NCI-H146 treated with DMSO at 0.1 percent for 48 hours (cell line): ENCODE measurements around the gene PPM1L.
"Not testable (repeated sequence)": the region's sequence is repeated elsewhere in the genome, so short reads cannot be mapped to it uniquely, and the experiment has no call there.

Source experiments
- DNase-seq: peaks from one replicate; lab custom pipeline; 2025; ENCODE audit not compliant: unreplicated experiment; lab: John Stamatoyannopoulos, UW

The PPM1L gene

DNA sequence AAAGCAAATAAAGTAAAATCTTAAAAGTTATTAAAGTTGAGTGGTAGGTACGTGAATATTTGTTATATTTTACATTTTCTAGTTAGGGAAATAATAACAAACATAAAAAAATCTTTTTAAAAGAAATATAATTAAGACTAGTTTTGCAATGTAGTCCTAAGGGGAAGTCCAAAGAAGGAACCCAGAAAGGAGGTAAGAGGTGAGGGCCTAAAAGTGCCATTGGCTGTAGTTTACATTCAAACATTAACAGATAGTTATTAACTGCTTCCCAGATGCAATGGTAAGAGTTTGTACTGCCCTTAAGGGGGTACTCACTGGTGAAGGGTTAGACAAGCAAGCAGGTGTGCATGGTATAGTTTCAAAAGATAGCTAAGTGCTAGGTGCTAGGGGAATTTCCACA is 269.9 kb downstream of the PPM1L start:
- DNase-seq = no peak

DNA sequence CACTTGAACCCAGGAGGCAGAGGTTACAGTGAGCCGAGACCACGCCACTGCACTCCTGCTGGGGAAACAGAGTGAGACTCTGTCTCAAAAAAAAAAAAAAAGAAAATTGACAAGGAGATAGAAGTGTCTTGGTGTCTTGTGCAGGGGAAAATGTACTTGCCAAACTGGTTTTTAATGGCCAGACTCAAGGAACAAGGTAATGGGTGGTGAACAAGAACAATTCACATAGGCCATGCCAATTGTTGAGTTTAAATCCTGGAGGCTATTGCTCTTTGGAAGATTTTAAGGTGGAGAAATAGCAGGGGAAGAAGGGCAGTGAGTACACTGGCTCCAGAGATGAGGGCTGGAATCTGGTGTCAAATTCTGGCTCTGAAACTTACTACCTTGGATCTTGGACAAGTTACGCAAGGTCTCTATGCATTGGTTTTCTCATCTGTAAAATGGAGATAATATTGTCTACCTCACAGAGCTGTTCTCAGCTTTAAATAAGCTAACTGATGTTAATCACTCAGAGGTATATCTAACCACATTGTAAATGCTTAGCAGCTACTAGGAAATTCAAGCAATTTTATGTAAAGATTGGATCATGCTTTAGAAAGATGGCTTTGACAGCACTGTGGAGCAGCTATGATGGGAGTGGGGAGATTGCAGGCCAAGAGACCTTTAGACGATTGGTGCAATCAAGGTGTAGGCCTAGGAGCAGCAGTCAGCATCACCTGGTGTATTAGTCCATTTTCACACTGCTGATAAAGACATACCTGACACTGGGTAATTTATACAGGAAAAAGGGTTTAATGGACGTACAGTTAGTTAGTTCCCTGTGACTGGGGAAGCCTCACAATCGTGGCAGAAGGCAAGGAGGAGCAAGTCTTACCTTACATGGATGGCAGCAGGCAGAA is 270.8 kb downstream of the PPM1L start:
- DNase-seq = no peak

DNA sequence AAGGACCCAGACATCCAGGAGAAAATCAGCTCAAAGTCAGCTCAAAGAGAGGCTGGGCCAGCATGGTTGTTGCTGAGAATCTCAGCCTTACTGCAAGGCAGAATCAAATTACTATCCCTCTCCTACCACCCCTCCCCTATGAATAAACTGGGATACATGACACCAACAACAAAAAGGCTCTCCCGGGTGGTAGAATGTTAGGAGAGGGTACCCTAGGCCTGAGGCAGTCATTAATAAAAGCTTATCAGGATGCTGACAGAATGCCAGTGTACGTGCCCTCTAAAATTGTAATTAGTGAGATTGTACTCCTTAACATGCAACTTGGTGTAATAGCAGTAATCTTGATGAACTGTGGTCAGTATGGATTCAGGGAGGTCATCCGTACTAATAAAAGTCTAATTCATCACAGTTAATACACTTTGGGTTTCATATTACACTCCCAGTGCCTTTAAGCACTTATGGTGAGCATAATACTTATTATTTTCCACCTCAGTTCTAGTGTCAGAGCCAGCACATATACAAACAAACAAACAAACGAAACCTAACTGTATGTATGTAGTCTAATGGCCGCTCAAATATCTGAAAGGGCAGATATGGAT is 272.6 kb downstream of the PPM1L start:
- DNase-seq = peak; percentile 65

DNA sequence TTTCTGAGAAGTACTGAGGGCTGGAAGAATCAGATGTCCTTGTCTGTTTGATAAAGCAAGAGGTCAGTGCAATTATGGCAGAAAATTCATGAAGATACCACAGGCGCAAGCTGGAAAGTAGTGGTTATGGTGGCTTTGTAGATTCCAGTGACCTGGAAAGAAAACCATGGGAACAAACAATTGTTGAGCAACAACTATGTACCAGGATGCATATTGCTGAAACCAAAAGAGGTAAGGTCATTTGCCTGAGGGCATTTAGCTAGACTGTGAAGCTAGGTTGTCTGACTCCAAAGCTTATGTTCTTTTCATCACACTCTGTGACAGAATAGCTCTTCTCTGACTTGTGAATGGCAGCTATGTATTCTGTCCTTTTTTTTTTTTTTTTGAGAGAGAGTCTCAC is 275.1 kb downstream of the PPM1L start:
- DNase-seq = no peak

DNA sequence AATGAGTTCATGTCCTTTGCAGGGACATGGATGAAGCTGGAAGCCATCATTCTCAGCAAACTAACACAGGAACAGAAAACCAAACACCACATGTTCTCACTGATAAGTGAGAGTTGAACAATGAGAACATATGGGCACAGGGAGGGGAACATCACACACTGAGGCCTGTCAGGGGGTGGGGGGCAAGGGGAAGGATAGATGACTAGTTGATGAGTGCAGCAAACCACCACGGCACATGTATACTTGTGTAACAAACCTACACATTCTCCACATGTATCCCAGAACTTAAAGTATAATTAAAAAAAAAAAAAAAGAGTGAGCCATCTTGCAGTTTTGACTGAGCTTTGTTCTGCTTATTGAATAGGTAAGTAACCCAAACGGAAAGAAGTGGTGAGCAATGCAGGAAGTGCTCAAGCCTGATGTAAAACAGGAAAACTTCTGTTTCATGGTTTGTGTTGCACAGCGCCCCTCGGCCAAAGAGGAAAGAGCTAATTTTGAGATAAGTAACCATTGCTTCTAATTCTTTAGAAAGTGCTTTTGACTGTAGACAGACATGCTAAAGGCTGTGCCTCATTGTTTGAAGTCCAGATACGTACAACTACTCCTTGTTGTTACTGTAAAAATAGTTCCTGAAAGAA is 279.0 kb downstream of the PPM1L start:
- not testable (repeated sequence) for DNase-seq

DNA sequence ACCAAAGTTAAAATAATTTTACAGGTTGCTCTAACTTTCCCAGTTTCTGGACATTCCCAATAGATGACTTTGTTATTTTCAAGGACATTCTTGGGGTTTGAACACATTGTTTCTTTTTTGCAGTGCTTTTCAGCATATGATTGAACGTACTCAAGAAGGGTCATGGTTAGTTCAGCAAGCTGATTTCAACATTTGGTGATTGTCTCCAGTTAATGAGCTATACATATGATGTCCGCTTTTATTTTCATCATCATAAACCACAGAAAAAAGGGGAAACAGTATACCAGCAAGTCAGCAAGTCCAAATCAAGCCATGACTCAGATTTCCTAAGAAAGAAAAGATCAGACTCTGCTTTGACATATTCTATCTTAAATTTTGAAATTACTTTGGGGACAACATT is 279.7 kb downstream of the PPM1L start:
- no peak for DNase-seq

DNA sequence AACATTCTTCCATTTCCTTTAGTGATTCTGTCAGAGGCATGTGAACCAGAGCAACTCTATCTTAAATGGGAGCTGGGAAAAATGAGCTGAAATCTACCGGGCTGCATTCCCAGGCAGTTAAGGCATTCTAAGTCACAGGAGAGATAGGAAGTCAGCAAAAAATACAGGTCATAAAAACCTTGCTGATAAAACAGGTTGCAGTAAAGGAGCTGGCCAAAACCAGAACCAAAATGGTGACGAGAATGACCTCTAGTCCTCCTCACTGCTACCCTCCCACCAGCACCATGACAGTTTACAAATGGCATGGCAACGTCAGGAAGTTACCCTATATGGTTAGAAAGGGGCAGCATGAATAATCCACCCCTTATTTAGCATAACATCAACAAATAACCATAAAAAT is 282.7 kb downstream of the PPM1L start:
- DNase-seq = no peak

DNA sequence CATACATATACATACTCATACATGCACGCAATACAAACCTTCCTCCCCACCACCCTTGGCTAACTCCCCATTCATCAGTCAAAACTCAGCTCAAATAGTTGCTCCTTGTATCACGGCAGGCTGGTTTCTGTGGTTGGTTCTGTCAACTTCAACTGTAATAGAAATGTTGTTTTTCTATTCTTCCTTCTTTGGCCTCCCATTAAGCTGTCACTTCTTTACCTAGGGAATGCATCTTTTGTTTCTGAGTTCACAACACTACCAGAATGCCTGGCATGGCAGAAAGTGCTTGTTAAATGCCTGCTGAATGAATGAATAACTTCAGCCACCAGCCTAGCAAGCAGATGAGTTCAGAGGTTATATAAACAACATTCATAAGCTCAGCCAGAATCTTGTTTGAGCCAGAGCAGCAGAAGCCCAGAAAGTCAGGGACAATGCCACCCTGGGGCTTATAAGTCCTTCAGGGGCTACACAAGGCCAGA is 286.0 kb downstream of the PPM1L start:
- no peak for DNase-seq

DNA sequence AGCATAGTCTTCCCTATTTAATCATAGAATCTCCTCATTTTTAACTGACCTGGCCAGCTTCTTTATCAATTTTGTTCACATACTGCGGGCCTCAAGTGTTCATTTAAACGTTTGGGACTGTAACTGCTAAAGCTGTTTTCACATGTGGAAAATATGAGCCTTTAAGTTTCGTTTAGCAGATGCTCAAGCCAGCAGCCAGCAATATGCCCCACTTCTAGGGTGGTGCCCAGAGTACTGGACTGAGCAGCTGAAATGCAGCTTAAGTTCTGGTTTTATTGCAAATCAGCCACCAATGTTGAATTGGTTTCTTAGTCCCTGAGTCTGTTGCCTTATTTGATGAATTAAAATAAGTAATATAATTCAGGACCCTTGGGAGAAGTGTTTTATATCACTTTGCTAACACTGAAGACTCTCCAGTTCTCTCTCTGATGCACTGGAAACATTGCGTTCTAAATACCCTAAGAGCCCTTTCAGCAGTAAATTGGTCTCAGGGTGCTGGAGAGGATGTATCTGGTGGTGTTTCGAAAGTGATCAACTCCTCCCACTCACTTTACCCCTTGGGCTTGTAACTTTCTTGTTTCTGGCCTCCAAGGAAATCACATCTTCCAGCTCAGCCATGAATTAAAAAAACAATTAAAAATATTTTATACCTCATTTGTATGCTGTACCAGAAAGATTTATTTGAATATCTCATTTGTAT is 287.5 kb downstream of the PPM1L start:
- DNase-seq = no peak

DNA sequence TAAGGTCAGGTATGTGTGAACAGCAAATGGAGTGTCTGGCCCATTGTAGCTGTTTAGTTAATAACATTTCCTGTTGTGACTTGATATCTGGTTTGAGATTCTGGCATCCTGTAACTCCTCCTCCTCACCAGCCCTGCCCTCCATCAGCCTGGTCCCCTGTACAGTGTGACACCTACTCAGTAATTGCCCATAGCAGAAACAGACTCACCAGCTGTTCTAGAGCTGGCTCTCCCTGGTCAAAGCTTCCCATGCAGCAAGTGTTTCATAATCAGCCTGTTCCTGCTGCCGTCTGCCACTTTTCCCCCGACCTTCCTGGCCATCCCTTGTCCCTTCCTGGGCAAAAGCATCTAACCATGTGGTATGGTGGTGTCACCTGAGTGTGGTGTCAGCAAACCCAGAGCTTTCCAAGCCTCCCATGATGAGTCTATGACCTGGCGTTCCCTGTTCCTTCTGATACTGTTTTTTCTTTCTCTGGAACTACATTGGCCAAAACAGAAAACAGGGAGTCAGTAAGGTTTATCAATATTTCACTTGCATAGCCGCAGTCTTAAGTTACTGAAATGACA is 293.7 kb downstream of the PPM1L start:
- no peak for DNase-seq

DNA sequence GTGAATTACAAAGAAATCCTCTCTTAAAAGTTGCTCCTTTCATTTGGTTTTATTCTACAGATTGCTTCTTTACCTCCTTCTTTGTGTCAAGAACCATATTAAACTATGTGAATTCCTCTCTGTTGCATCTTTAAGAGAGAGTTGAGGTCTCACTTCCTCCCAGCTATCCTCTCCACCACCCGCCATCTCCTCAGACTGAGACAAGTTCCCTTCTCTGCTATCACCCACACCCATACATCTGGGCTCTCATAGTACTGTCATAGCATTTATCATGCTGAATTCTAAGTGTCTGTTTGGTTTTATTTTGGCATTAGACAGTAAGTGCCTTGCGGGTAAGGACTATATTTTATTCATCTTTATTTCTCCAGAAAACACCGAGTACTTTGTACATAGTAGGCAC is 294.9 kb downstream of the PPM1L start:
- DNase-seq = no peak

DNA sequence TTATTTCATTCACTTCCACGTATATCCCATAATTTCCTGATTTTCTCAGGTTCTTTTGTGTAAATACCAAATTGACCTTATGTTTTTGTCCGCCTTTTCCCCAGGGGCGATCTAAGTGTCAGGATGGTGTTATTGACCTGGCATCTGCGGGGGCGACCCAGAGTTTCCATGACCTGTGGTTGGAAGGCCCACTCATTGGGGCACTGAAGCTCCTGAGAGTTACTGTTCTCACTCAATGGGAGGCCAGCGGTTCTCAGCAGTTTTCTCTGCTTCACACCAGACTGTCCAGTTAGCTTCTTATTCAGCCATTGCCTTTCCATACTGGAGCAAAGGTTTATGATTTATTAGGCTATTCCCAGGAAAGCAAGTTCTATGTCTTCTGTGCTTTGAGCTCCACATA is 295.8 kb downstream of the PPM1L start:
- DNase-seq = no peak

DNA sequence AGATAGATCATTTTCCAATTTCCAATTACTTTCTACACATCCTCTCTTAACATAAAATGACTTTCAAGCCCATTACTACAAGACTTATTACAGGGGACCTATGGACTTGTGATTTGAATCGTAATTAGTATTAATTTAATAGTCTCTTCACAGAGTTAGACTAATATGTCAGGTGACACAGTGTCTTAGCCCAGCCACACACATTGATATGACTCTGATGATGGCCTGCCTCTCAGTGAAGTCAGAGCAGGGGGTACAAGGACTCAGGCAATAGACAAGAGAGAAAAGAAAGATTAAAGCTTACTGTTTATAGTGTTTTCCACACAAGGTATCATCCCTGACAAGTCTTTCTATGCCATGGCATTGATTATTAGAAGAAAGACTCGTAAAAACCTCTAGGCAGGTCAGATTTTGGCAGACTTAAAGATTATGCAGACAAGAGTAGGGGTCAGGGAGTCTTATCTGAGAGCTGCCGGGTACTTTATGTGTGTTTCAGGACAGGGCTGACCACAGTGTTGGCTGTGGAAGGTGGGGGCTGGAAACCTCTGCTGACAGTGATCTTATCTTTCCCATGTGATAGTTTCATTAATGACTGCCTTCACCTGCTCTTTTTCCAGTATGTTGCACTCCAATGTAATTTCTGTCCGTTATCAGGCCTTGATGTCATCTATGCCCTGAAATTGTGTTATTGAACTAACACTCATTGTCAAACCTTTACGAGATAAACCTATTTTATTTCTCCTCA is 299.0 kb downstream of the PPM1L start:
- peak; percentile 44 for DNase-seq

DNA sequence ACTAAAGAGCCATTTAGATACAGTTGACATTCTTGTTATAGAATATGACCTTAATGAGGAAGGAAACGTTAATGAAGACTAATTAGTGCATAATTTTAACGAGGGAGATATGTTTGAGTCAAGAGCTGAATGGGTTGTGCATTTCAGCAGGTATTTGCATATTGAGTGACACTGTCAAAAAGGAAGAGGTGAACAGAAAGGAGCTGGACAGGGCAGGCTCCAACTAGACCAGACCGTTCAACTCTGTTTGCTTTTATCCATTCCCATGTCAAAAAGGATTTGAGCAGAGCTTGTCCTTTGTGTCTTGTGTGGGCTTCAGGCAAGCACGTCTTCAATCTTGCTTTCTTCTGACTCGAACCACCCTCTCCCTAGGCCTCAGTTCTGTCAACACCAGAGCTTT is 308.4 kb downstream of the PPM1L start:
- DNase-seq = no peak

DNA sequence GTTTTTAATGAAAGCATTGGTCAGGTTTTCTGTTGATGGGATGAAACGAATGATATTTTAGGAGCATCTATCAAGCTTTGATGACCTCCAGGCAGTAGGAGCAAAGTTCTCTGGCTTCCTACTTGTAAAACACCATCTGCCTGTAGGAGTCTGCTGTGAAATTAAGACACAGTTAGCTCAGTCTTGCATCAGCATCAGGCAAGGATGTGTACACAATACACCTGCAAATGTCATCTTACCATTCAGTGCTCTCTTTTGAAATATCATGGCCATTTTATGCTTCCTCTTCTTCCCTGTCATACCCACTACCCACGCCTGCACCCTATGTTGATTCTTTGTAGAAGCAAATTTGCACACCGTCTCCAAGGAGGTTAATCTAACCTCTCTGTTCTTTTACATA is 310.9 kb downstream of the PPM1L start:
- DNase-seq = no peak

DNA sequence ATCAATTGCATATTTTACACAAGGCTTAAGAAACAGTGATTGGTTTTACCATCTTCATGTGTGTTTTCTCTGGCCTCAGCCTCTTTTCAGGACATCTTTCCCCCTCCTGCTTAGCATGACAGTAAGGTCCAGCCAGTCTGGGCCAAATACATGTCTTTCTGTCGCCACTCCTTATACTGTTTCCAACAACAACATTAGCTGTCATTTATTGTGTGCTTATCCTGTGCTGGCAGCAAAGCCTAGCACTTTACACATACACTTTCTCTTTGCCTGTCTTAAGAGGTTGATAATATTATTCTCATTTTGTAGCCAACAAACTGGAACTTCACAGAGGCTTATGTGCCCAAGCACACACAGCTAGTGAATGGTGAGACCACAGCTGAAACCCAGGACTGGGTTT is 311.3 kb downstream of the PPM1L start:
- no peak for DNase-seq

DNA sequence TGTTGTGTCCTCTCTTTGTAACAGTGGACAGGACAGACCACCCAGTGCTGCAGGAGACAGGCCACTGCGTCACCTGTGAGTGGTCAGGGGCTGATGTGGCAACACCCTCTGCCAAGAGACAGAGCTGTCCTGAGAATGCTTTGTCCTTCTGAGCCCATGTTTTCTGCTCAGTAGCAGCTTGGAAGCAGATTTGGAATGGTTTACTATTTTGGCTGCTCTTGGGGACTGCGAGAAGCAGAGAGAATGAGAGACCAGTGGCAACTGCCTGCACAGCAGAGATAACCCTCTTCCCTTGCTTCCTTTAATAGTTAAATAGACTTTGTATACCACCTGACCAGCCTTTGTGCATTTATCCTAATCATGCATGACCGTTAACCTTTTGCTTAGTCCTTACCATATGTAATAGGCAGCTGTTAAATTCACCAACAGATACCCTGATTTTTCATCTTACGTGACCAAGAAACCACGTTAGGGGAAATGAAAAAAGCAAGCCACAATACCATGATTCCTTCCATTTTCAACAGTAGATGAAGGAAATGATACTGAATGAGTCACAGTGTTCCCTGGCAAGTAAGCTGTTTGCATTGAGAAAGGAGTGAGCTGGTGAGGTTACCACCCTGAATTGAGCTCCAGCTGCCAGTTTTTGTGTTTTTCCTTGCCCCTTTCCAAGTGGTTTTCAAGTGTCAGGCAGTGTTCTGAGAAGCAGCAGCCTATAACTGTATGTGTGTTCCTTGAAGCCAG is 313.6 kb downstream of the PPM1L start:
- DNase-seq = no peak

DNA sequence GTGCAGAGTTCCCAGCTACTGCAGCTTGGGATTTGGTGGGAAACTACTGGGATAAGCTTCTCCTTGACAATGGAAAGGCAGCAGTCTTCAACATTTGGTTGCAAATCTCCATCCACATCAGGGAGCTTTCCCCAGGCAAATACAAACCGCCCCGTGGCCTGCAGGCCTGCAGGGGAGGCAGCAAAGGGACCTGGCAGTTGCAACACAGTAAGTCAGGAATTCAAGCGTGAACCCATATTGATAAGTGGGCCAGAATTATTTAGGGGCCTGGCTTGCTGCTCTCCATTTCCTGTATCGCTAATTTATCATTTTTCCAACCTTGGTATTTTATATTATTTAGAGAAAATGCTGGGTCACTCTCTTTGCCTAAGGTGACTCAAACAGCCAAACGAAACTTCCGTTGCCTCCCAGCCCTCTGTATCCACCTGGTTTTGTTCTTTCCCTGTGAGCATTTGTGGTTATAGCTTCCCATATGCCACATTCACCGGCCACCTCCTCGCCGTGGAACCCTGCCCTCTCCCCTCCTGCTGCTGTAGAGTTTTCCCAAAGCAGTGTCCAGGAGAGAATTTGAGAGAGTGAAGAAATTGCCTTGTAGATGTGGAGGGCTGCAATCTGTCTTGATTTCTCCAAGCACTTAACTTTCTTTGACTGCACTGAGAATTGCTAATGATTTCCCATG is 314.4 kb downstream of the PPM1L start:
- DNase-seq = no peak

DNA sequence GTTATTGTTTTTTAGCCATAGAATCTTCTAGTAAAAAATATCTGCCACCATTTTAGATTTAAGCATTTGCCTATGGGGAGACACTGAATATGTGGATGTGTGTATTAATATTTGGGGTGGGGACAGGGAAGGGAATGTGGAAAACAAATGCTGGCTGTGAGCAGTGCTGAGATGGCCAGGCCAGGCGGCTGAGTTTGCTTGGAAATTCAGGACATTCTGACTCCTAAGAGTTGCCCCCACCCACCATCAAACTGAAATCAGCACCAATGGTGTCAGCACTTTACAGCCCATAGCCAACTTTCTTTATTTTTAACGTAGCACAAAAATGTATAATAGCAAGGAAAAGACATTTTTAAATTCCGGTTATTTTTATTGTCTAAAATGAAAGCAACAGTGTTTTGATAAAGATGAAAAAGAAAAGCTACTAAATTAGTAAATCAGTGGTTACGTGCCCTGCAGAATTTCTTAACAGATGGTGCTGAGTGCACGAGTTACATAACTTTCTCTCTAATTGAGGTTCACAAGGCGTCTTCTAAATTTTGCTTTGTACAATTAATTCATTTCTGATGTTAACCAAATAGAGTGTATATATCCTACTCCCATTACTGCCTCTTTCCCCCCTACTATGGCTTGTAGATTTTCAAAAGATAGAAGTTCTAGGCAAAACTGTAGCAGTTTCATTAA is 315.1 kb downstream of the PPM1L start:
- DNase-seq = no peak
